B cell (primary cell): ENCODE measurements around the gene HCN2. TPM values are rescaled to one million over a fixed set of nuclear protein-coding genes. Genes with fewer than 3 reads are reported as not detected.

Experiments
- ATAC-seq: fragments of 200-7000 bp; cut with Tn5 transposase; one replicate; pipeline ENCODE4 v1.10.0; 2021; ENCODE audit warnings: low read depth, mild to moderate bottlenecking, moderate number of reproducible peaks, moderate library complexity
- CTCF ChIA-PET: fragments of 350-600 bp; sonication (Branson Sonifier 250); formaldehyde crosslinking; loops from one replicate; lab custom pipeline; 2021; ENCODE audit warnings: antibody characterized with exemption, inconsistent platforms; lab: Charles Lee
- POLR2A ChIA-PET: fragments of 350-600 bp; sonication (Branson Sonifier 250); formaldehyde crosslinking; loops from one replicate; lab custom pipeline; 2021; ENCODE audit warnings: antibody characterized with exemption; lab: Charles Lee
- DNase-seq: peaks from one replicate; pipeline ENCODE4 v3.0.0; 2013
- H2AFZ ChIP-seq: 2 replicates; pipeline ENCODE4 v1.6.1; 2012; ENCODE audit warnings: mild to moderate bottlenecking, low read depth, low read length; ENCODE audit not compliant: insufficient read depth, poor library complexity, severe bottlenecking
- H3K27ac ChIP-seq, 2 donors: 1 replicate in 1 of 2; 2 replicates in 1 of 2; pipeline ENCODE4 v1.5.1; 2012 to 2013; ENCODE audit warnings: low read length in 2 of 2, mild to moderate bottlenecking in 2 of 2, moderate library complexity in 1 of 2
- H3K27me3 ChIP-seq, 4 experiments: fragments of 200-600 bp in 1 of 4; sonication (generic) in 1 of 4; replicated peaks in 1 of 4; 1 replicate in 2 of 4; 2 replicates in 2 of 4; pipeline versions ENCODE4 v1.6.1 to v1.7.0; 2013 to 2016; ENCODE audit warnings: low read length in 3 of 4, mild to moderate bottlenecking in 2 of 4, mixed read lengths in 1 of 4, moderate library complexity in 1 of 4; ENCODE audit not compliant: insufficient read depth in 4 of 4, control insufficient read depth in 3 of 4; ENCODE audit errors: control extremely low read depth in 1 of 4
- H3K36me3 ChIP-seq, 2 experiments: replicated peaks in 1 of 2; 1 replicate in 1 of 2; 2 replicates in 1 of 2; pipeline versions ENCODE4 v1.6.1 to v1.7.1; 2013; ENCODE audit warnings: low read length in 1 of 2; ENCODE audit not compliant: insufficient read depth in 2 of 2, control insufficient read depth in 1 of 2; ENCODE audit errors: control extremely low read depth in 1 of 2, extremely low read depth in 1 of 2
- H3K4me1 ChIP-seq, 2 donors: fragments of 200-600 bp in 1 of 2; sonication (generic) in 1 of 2; 1 replicate in 1 of 2; 2 replicates in 1 of 2; pipeline versions ENCODE4 v1.5.1 to v1.6.1; 2013 to 2017; ENCODE audit warnings: low read length in 2 of 2; ENCODE audit not compliant: control insufficient read depth in 2 of 2, insufficient read depth in 2 of 2
- H3K4me2 ChIP-seq: replicated peaks from 2 replicates; pipeline ENCODE3; 2012; ENCODE audit warnings: mild to moderate bottlenecking, low read depth, low read length; ENCODE audit not compliant: poor library complexity, severe bottlenecking
- H3K4me3 ChIP-seq, 5 experiments: fragments of 200-600 bp in 1 of 5; sonication (generic) in 1 of 5; 1 replicate in 3 of 5; 2 replicates in 2 of 5; pipeline versions ENCODE4 v1.5.1 to v1.7.0; 2011 to 2016; ENCODE audit warnings: low read length in 4 of 5, mild to moderate bottlenecking in 4 of 5, low read depth in 2 of 5, control low read depth in 1 of 5, moderate library complexity in 1 of 5; ENCODE audit not compliant: insufficient read depth in 1 of 5; ENCODE audit errors: control extremely low read depth in 1 of 5, extremely low read depth in 1 of 5
- H3K79me2 ChIP-seq: fragments of 200-600 bp; sonication (generic); one replicate; pipeline ENCODE4 v1.6.0; 2016; ENCODE audit warnings: low read length; ENCODE audit not compliant: control insufficient read depth, insufficient read depth
- H3K9ac ChIP-seq: fragments of 200-600 bp; sonication (generic); 2 replicates; pipeline ENCODE4 v1.6.1; 2017; ENCODE audit warnings: mild to moderate bottlenecking, low read length, moderate library complexity
- H3K9me3 ChIP-seq, 3 donors: one replicate each; pipeline versions ENCODE4 v1.6.1 to v1.7.1; 2013; ENCODE audit warnings: low read length in 2 of 3; ENCODE audit not compliant: control insufficient read depth in 2 of 3, insufficient read depth in 1 of 3; ENCODE audit errors: control extremely low read depth in 1 of 3
- H4K20me1 ChIP-seq: 2 replicates; pipeline ENCODE4 v1.6.0; 2012; ENCODE audit warnings: mild to moderate bottlenecking, low read length; ENCODE audit not compliant: insufficient read depth, control insufficient read depth, poor library complexity, severe bottlenecking
- H3K27ac Mint-ChIP-seq: one replicate; pipeline ENCODE4 v1.8.0; 2021; ENCODE audit warnings: mixed read lengths
- H3K27me3 Mint-ChIP-seq: one replicate; pipeline ENCODE4 v1.8.0; 2021; ENCODE audit warnings: mixed read lengths
- H3K4me1 Mint-ChIP-seq: one replicate; pipeline ENCODE4 v1.8.0; 2021; ENCODE audit warnings: mixed read lengths
- H3K4me3 Mint-ChIP-seq: one replicate; pipeline ENCODE4 v1.8.0; 2021; ENCODE audit warnings: mixed read lengths
- H3K9me3 Mint-ChIP-seq: one replicate; pipeline ENCODE4 v1.8.0; 2022; ENCODE audit warnings: mixed read lengths; ENCODE audit not compliant: insufficient read depth
- EZH2 ChIP-seq: IDR thresholded peaks from 2 replicates; pipeline ENCODE4 v1.6.1; 2012; ENCODE audit warnings: borderline replicate concordance, low read depth, mild to moderate bottlenecking, moderate library complexity, low read length; ENCODE audit not compliant: insufficient read depth, poor library complexity, severe bottlenecking
- WGBS: methylation state at CpG from one replicate; pipeline ENCODE4 v1.1.5; 2013; ENCODE audit warnings: missing lambda C conversion rate; ENCODE audit not compliant: insufficient coverage; 5-methylcytosine and 5-hydroxymethylcytosine counted together
- intact Hi-C: fragments of 100-400 bp; cut with micrococcal nuclease; formaldehyde crosslinking; loops from one replicate; pipeline ENCODE4 v1.10.0; 2022
- polyA plus RNA-seq: library from polyadenylated mRNA; depleted of rRNA; stranded (reverse); fragments of >200 nt; gene quantifications from 2 replicates; pipeline ENCODE4 v1.2.3, GENCODE V29; 2012
- total RNA-seq, 2 donors: library from RNA; stranded (reverse); fragments of 120-200 nt in 1 of 2; gene quantifications; 1 replicate in 1 of 2; 2 replicates in 1 of 2; pipeline versions ENCODE4 v1.2.3 to v1.2.4, GENCODE V29; 2013 to 2022
- TF ChIP-seq, protein P1 (sequence below): fragments of 200-600 bp; IDR thresholded peaks from one replicate; pipeline ENCODE4 v1.8.0; 2022; ENCODE audit warnings: antibody characterized with exemption, mild to moderate bottlenecking

The HCN2 gene
- total and polyA plus RNA-seq, 2 donors (not counting 1 experiment from before 2014, with no cell fraction given): 0.27 to 0.57 TPM

DNA sequence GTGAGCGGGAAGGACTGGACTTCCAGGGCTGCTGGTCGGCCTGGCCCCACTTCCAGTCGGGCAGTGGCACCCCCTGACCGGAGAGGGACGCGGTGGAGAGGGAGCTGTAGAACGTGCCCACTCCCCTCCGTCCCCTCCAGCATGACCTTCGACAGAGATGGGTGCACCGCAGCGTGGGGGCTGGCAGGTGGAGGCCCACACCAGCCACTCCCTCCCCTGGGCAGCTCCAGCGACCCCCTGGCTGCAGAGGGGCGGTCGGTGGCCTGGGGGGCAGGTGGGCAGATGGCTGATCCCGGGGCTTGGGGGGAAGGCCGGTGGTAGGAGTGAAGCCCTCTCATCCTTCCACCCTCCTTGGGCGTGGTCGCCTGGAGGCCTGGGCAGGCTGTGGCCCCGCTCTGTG is 2.4 kb downstream of the HCN2 start:
- Mint-ChIP-seq H3K9me3 (no peaks in the 10 kb centered on the region), H3K4me1 (peaks cover 15% of the 10 kb centered on the region), H3K4me3 (no peak overlapping the region), H3K27ac (no peak overlapping the region), H3K27me3 (peaks cover 18% of the 10 kb centered on the region)
- no peak overlapping the region for H3K4me2 ChIP-seq
- no peaks in the 10 kb centered on the region for H4K20me1 ChIP-seq
- TF ChIP-seq, protein P1, sequence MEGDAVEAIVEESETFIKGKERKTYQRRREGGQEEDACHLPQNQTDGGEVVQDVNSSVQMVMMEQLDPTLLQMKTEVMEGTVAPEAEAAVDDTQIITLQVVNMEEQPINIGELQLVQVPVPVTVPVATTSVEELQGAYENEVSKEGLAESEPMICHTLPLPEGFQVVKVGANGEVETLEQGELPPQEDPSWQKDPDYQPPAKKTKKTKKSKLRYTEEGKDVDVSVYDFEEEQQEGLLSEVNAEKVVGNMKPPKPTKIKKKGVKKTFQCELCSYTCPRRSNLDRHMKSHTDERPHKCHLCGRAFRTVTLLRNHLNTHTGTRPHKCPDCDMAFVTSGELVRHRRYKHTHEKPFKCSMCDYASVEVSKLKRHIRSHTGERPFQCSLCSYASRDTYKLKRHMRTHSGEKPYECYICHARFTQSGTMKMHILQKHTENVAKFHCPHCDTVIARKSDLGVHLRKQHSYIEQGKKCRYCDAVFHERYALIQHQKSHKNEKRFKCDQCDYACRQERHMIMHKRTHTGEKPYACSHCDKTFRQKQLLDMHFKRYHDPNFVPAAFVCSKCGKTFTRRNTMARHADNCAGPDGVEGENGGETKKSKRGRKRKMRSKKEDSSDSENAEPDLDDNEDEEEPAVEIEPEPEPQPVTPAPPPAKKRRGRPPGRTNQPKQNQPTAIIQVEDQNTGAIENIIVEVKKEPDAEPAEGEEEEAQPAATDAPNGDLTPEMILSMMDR: no peak
- no peak for TF ChIP-seq EZH2
- H3K27me3 ChIP-seq: peaks cover 0 to 44% (median 16%) of the 10 kb centered on the region in 4 experiments
- peaks cover 17% of the 10 kb centered on the region in 2 donors for H3K4me1 ChIP-seq
- no peak overlapping the region for H2AFZ ChIP-seq
- intact Hi-C loops: no loop called here
- H3K79me2 ChIP-seq: no peaks in the 10 kb centered on the region
- no peak for ATAC-seq
- CTCF ChIA-PET: no interaction called here
- no peak overlapping the region for H3K4me3 ChIP-seq
- peaks cover 0 to 17% (median 0%) of the 10 kb centered on the region in 3 donors for H3K9me3 ChIP-seq
- POLR2A ChIA-PET: no interaction called here
- no peak overlapping the region for H3K27ac ChIP-seq
- H3K36me3 ChIP-seq: no peaks in the 10 kb centered on the region
- no peak overlapping the region for H3K9ac ChIP-seq
- 87% methylated on average over 17 of the region's 19 CpGs for WGBS
- DNase-seq: no peak

GRCh38 chr19:593055-593454 is 3.4 kb downstream of the HCN2 start:
- H3K4me2 ChIP-seq: no peak overlapping the region
- peaks cover 0 to 26% (median 0%) of the 10 kb centered on the region in 3 donors for H3K9me3 ChIP-seq
- no peak for DNase-seq
- H3K4me1 ChIP-seq: peaks cover 13 to 16% of the 10 kb centered on the region in 2 donors
- peaks cover 0 to 36% (median 14%) of the 10 kb centered on the region in 4 experiments for H3K27me3 ChIP-seq
- intact Hi-C loops: no loop called here
- H3K36me3 ChIP-seq: no peaks in the 10 kb centered on the region
- no peak for ATAC-seq
- no peak overlapping the region for H3K4me3 Mint-ChIP-seq
- H3K27ac ChIP-seq: no peak overlapping the region
- H4K20me1 ChIP-seq: no peaks in the 10 kb centered on the region
- CTCF ChIA-PET: no interaction called here
- H3K79me2 ChIP-seq: no peaks in the 10 kb centered on the region
- H3K4me1 Mint-ChIP-seq: peaks cover 13% of the 10 kb centered on the region
- H3K27me3 Mint-ChIP-seq: peaks cover 16% of the 10 kb centered on the region
- no peak overlapping the region for H3K4me3 ChIP-seq
- POLR2A ChIA-PET: no interaction called here
- H3K9me3 Mint-ChIP-seq: no peaks in the 10 kb centered on the region
- no peak overlapping the region for H2AFZ ChIP-seq
- TF ChIP-seq EZH2: no peak
- TF ChIP-seq, protein P1: no peak
- peak overlapping the region; percentile 15 for H3K27ac Mint-ChIP-seq
- 87% methylated on average over 18 of the region's 18 CpGs for WGBS
- H3K9ac ChIP-seq: no peak overlapping the region
